Liver (tissue), 9 donors: Measurements from ENCODE around the gene GLIPR1. TPM values are rescaled to one million over a fixed set of nuclear protein-coding genes. Genes with fewer than 3 reads are reported as not detected.
"Not testable (repeated sequence)": the region's sequence is repeated elsewhere in the genome, so short reads cannot be mapped to it uniquely, and the experiment has no call there.

Source experiments
- DNase-seq: peaks from one replicate; pipeline ENCODE4 v3.0.0-alpha.2; 2017; ENCODE audit warnings: low spot score
- H3K27ac ChIP-seq, 2 donors: one replicate each; pipeline ENCODE4 v1.7.0; 2013; ENCODE audit warnings: inconsistent platforms in 2 of 2, low read length in 2 of 2, control low read depth in 1 of 2, low read depth in 1 of 2, mild to moderate bottlenecking in 1 of 2
- H3K27me3 ChIP-seq, 4 donors: one replicate each; pipeline versions ENCODE4 v1.6.1 to v1.7.0; 2013; ENCODE audit warnings: low read length in 3 of 4, inconsistent platforms in 1 of 4, mild to moderate bottlenecking in 1 of 4, moderate library complexity in 1 of 4; ENCODE audit not compliant: control insufficient read depth in 4 of 4, insufficient read depth in 4 of 4
- H3K36me3 ChIP-seq, 4 donors: one replicate each; pipeline versions ENCODE4 v1.6.1 to v1.7.0; 2013; ENCODE audit warnings: low read length in 3 of 4, mild to moderate bottlenecking in 3 of 4, low read depth in 1 of 4, moderate library complexity in 1 of 4; ENCODE audit not compliant: control insufficient read depth in 4 of 4, insufficient read depth in 3 of 4
- H3K4me1 ChIP-seq, 4 donors: one replicate each; pipeline versions ENCODE4 v1.6.1 to v1.7.0; 2013; ENCODE audit warnings: low read length in 3 of 4, mild to moderate bottlenecking in 3 of 4, moderate library complexity in 1 of 4; ENCODE audit not compliant: control insufficient read depth in 4 of 4, insufficient read depth in 4 of 4
- H3K4me3 ChIP-seq, 3 donors: one replicate each; pipeline versions ENCODE4 v1.6.1 to v1.7.0; 2013; ENCODE audit warnings: low read length in 3 of 3, control low read depth in 1 of 3, low read depth in 1 of 3, mild to moderate bottlenecking in 1 of 3
- H3K9ac ChIP-seq, 2 donors: one replicate each; pipeline ENCODE4 v1.7.0; 2013; ENCODE audit warnings: low read length in 2 of 2, mild to moderate bottlenecking in 2 of 2, moderate library complexity in 2 of 2, control low read depth in 1 of 2, low read depth in 1 of 2
- H3K9me3 ChIP-seq, 4 donors: one replicate each; pipeline versions ENCODE4 v1.6.1 to v1.7.0; 2013; ENCODE audit warnings: low read length in 3 of 4; ENCODE audit not compliant: control insufficient read depth in 4 of 4
- ATF3 ChIP-seq: IDR thresholded peaks from 2 replicates; pipeline ENCODE4 v1.6.1; 2016; ENCODE audit warnings: antibody characterized with exemption
- CTCF ChIP-seq: fragments of 150-350 bp; IDR thresholded peaks from 2 replicates; pipeline ENCODE4 v1.5.1; 2017; ENCODE audit warnings: improper control_type of control experiment, low read depth, low read length; ENCODE audit not compliant: missing input control
- EGR1 ChIP-seq, 2 donors: IDR thresholded peaks; 2 replicates each; pipeline ENCODE4 v1.6.1; 2016 to 2018; ENCODE audit warnings: antibody characterized with exemption in 2 of 2, low read depth in 2 of 2
- FOXA1 ChIP-seq: IDR thresholded peaks from 2 replicates; pipeline ENCODE4 v1.6.1; 2016; ENCODE audit warnings: antibody characterized with exemption
- FOXA2 ChIP-seq: IDR thresholded peaks from 2 replicates; pipeline ENCODE4 v1.6.1; 2016; ENCODE audit warnings: antibody characterized with exemption
- GABPA ChIP-seq, 2 donors: IDR thresholded peaks in 1 of 2; conservative IDR thresholded peaks in 1 of 2; 2 replicates each; pipeline ENCODE4 v1.6.1; 2016; ENCODE audit warnings: antibody characterized with exemption in 2 of 2, mild to moderate bottlenecking in 1 of 2, moderate library complexity in 1 of 2
- HNF4A ChIP-seq, 2 donors: conservative IDR thresholded peaks; 2 replicates each; pipeline ENCODE4 v1.6.1; 2016; ENCODE audit warnings: antibody characterized with exemption in 2 of 2, mild to moderate bottlenecking in 2 of 2
- HNF4G ChIP-seq: IDR thresholded peaks from 2 replicates; pipeline ENCODE4 v1.6.1; 2016; ENCODE audit warnings: antibody characterized with exemption
- JUND ChIP-seq, 2 donors: IDR thresholded peaks; 2 replicates each; pipeline ENCODE4 v1.6.1; 2016; ENCODE audit warnings: antibody characterized with exemption in 2 of 2
- MAX ChIP-seq: IDR thresholded peaks from 2 replicates; pipeline ENCODE4 v1.6.1; 2016; ENCODE audit warnings: antibody characterized with exemption
- NR2F2 ChIP-seq: IDR thresholded peaks from 2 replicates; pipeline ENCODE4 v1.6.1; 2016; ENCODE audit warnings: antibody characterized with exemption
- RAD21 ChIP-seq, 2 donors: IDR thresholded peaks; 2 replicates each; pipeline ENCODE4 v1.6.1; 2016; ENCODE audit warnings: antibody characterized with exemption in 2 of 2, mild to moderate bottlenecking in 2 of 2
- RXRA ChIP-seq, 2 donors: IDR thresholded peaks; 2 replicates each; pipeline ENCODE4 v1.6.1; 2017 to 2018; ENCODE audit warnings: antibody characterized with exemption in 2 of 2, mild to moderate bottlenecking in 1 of 2
- SP1 ChIP-seq: IDR thresholded peaks from 2 replicates; pipeline ENCODE4 v1.6.1; 2018; ENCODE audit warnings: antibody characterized with exemption, mild to moderate bottlenecking
- TAF1 ChIP-seq: conservative IDR thresholded peaks from 2 replicates; pipeline ENCODE4 v1.6.1; 2016; ENCODE audit warnings: antibody characterized with exemption, mild to moderate bottlenecking
- YY1 ChIP-seq: IDR thresholded peaks from 2 replicates; pipeline ENCODE4 v1.6.1; 2016; ENCODE audit warnings: antibody characterized with exemption, mild to moderate bottlenecking
- ZBTB33 ChIP-seq: IDR thresholded peaks from 2 replicates; pipeline ENCODE4 v1.6.1; 2016; ENCODE audit warnings: antibody characterized with exemption
- WGBS: extraction: QIAGEN DNeasy Blood & Tissue Kit; methylation state at CpG from one replicate; pipeline ENCODE4 v1.1.7; 2013; 5-methylcytosine and 5-hydroxymethylcytosine counted together
- polyA plus RNA-seq, 2 donors: library from polyadenylated mRNA; stranded (reverse) in 1 of 2; unstranded in 1 of 2; fragments of 200-250 nt in 1 of 2; fragments of >200 nt in 1 of 2; fragmentation: Nextera tagmentation in 1 of 2; extraction: Ambion mirVana in 1 of 2; gene quantifications; one replicate each; pipeline versions ENCODE4 v1.2.1 to v1.2.3, GENCODE V29; 2013 to 2015
- total RNA-seq, 2 donors: library from RNA; depleted of rRNA; stranded (reverse); fragments of >200 nt; gene quantifications; one replicate each; pipeline ENCODE4 v1.2.3, GENCODE V29; 2014
- TF ChIP-seq, protein P1 (sequence below): IDR thresholded peaks from 2 replicates; pipeline ENCODE4 v1.6.1; 2016; ENCODE audit warnings: antibody characterized with exemption, mild to moderate bottlenecking
- donor health status: healthy.
- donor health status: healthy.
- donor health status: healthy.
- donor health status: healthy.
- donor health status: healthy.

The GLIPR1 gene
- total and polyA plus RNA-seq, 4 donors, result 3.0 to 8.2 (median 4.7) TPM

GRCh38 chr12:75442454-75442853 is 38.1 kb upstream of the GLIPR1 start:
- H3K9ac ChIP-seq, H3K4me1 ChIP-seq, H3K27me3 ChIP-seq, DNase-seq, H3K4me3 ChIP-seq, H3K36me3 ChIP-seq, H3K27ac ChIP-seq, H3K9me3 ChIP-seq: not testable (repeated sequence)
- WGBS, result 29% methylated on average over 3 of the region's 3 CpGs

DNA sequence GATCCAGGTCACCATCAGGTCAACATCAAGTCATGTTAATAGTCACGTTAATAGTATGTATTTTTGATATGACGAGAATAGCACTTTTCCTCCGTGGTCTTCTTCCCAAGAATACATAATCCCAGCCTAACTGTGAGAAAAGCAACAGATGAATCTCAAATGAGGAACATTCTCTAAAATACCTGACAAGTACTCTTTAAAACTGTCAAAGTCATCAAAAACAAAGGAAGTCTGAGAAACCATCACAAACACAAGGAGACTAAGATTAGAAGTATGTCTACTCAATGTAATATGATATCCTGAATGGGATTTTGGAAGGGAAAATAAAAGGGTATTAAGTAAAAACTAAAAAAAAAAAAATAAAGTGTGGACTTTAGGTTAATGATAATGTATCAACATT is 36.8 kb upstream of the GLIPR1 start:
- Histone ChIP-seq H3K4me1 (no peaks in the 10 kb centered on the region), H3K9ac (no peak overlapping the region), H3K4me3 (no peak overlapping the region), H3K27me3 (no peaks in the 10 kb centered on the region), H3K36me3 (no peaks in the 10 kb centered on the region), H3K27ac (no peak overlapping the region), H3K9me3 (no peaks in the 10 kb centered on the region)
- WGBS, result 57% methylated on average over 3 of the region's 3 CpGs
- no peak for TF ChIP-seq MAX
- TF ChIP-seq RXRA (IDR thresholded peaks at IDR 0.05), result no peak
- TF ChIP-seq TAF1, result no peak
- TF ChIP-seq, protein P1, sequence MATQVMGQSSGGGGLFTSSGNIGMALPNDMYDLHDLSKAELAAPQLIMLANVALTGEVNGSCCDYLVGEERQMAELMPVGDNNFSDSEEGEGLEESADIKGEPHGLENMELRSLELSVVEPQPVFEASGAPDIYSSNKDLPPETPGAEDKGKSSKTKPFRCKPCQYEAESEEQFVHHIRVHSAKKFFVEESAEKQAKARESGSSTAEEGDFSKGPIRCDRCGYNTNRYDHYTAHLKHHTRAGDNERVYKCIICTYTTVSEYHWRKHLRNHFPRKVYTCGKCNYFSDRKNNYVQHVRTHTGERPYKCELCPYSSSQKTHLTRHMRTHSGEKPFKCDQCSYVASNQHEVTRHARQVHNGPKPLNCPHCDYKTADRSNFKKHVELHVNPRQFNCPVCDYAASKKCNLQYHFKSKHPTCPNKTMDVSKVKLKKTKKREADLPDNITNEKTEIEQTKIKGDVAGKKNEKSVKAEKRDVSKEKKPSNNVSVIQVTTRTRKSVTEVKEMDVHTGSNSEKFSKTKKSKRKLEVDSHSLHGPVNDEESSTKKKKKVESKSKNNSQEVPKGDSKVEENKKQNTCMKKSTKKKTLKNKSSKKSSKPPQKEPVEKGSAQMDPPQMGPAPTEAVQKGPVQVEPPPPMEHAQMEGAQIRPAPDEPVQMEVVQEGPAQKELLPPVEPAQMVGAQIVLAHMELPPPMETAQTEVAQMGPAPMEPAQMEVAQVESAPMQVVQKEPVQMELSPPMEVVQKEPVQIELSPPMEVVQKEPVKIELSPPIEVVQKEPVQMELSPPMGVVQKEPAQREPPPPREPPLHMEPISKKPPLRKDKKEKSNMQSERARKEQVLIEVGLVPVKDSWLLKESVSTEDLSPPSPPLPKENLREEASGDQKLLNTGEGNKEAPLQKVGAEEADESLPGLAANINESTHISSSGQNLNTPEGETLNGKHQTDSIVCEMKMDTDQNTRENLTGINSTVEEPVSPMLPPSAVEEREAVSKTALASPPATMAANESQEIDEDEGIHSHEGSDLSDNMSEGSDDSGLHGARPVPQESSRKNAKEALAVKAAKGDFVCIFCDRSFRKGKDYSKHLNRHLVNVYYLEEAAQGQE, result no peak
- TF ChIP-seq HNF4A (conservative IDR thresholded peaks at IDR 0.05), result no peak
- no peak for TF ChIP-seq FOXA1
- no peak for TF ChIP-seq EGR1 (IDR thresholded peaks at IDR 0.05; ENCODE audit: low read depth in 2 of 2)
- TF ChIP-seq JUND (IDR thresholded peaks at IDR 0.05), result no peak
- TF ChIP-seq GABPA (IDR thresholded peaks at IDR 0.05 in 1 of 2, conservative IDR thresholded peaks at IDR 0.05 in 1 of 2), result no peak
- no peak for TF ChIP-seq RAD21 (IDR thresholded peaks at IDR 0.05)
- TF ChIP-seq YY1, result no peak
- no peak for TF ChIP-seq ATF3
- no peak for TF ChIP-seq FOXA2
- TF ChIP-seq SP1, result no peak
- no peak for TF ChIP-seq ZBTB33
- no peak for TF ChIP-seq CTCF
- no peak for TF ChIP-seq NR2F2
- no peak for TF ChIP-seq HNF4G
- no peak for DNase-seq
